Stimulated activated CD4-positive, alpha-beta T cell treated with anti-CD3 and anti-CD28 coated beads, Interleukin-2, amount 100 ng/mL, for 48 hours (primary cell): Measurements from ENCODE around the gene PTPN5.
"Not testable (repeated sequence)": the region's sequence is repeated elsewhere in the genome, so short reads cannot be mapped to it uniquely, and the experiment has no call there.

Experiments used
- DNase-seq, 2 donors: peaks; one replicate each; pipeline ENCODE4 v3.0.0-alpha.2; 2020

The PTPN5 gene

DNA sequence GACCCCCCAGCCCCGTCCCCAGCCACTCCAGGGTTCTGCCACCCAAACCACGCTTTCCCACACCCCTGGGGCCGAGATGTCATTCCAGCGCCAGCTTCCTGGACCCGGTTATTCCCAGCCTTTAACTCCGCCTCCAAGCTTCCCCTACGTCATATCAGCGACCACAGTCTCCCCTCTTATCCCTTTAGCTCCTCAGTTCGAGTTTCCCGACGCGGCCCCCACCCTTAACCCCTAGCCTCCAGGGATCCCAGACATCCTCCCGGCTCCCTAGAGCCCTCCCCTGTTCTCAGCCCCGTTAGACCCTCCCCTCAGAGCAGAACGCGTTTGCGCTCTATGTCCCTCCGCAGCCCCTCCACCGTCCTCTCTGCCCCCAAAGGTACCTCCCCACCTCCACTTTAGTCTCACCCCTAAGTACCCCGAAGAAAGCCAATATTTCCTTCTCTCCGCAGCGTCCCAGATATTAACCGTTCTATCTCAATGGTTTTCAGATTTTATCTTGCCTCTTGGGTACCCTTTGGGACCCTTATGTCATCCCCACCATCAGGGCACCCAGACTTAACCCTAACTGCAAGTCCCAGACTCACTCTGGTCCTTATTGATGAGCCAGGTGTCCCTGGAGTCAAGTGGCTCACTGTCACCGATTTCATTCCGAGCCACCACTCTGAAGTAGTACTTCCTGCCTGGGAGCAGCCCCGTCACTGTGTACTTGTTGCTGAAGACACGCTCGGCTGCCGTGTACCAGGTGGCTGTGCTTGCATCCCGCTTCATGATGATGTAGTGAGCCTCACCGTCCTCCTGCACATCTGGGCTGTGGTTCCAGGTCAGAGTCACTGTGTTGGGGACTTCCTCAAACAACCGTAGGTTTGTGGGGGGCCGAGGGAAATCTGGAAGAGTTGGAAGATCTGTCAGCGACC, 85.0 kb downstream of the PTPN5 start:
- DNase-seq = peak in 1 of 2 donors; percentile 24

GRCh38 chr11:18705651-18706281, 85.8 kb downstream of the PTPN5 start:
- no peak for DNase-seq

DNA sequence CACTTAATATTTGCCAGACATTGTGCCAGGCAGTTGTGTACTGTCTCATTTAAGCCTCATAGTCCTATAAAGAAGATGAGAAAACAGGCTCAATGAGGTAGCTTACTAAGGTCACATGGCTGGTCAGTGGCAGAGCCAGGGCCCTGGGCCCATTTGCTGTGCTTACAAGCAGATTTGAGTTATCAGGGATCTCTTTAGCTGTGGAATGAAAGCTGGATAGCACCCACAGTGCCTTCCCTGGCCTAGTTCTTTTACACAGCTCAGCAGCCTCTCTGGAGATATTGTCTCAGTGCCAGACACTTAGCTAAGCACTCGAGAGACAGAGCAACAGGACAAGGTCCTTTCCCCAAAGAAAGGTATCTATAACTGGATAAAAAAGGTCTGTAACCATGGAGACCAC, 86.9 kb downstream of the PTPN5 start:
- DNase-seq = no peak

DNA sequence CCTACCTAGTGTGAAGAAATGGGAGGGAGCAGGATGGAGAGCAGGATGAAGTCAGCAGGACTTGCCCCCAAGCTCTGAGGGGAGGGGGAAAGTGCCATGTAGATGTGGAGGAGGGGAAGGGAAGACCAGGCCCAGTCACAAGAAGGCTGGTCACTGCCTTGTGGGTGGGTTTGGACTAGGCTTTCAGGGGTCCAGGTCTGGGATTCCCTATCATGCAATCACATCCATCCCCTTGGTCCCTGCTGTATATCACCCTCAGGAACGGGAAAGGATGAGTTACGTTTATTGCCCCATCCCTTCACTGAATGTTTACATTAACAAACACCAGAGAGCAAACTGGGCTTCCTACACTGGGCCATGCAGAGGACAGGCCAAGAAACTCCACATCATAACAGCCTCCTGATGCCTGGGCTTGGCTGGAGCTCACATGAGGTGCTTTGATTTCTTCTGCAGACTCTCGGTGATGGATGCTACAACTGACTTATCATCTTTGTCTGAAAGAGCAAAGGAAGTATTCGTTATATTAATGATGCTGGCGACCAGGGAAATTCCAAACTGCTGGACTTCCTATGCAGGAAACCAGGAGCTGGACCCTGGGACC, 87.5 kb downstream of the PTPN5 start:
- no peak for DNase-seq

GRCh38 chr11:18703001-18703763, 88.4 kb downstream of the PTPN5 start:
- no peak for DNase-seq

GRCh38 chr11:18701614-18702216, 89.9 kb downstream of the PTPN5 start:
- no peak for DNase-seq

GRCh38 chr11:18700872-18701271, 90.7 kb downstream of the PTPN5 start:
- no peak for DNase-seq

DNA sequence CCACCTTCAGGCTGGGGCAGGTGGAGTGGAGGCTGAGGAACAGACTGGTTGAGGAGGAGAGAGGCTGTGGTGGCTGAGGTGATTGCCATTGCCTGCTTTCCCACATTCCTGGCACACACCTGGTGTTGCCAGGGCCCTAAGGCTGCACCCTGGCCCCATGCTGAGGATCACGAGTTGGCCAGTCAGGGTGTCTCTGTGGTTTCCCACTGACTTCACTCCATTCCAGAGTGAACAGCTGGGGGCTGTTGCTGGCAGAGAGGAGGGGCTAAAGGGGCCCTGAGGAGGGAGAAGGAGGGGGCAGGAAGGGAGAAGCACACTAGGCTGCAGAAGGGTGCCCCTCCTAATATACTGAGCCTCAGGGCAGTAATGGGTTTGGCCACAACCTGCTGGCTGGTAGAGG, 91.2 kb downstream of the PTPN5 start:
- no peak for DNase-seq

- DNase-seq = no peak
These were observed 91.7 kb downstream of the PTPN5 start for GRCh38 chr11:18699848-18700261.

- no peak for DNase-seq
These were observed 92.4 kb downstream of the PTPN5 start for GRCh38 chr11:18699269-18699596.

DNA sequence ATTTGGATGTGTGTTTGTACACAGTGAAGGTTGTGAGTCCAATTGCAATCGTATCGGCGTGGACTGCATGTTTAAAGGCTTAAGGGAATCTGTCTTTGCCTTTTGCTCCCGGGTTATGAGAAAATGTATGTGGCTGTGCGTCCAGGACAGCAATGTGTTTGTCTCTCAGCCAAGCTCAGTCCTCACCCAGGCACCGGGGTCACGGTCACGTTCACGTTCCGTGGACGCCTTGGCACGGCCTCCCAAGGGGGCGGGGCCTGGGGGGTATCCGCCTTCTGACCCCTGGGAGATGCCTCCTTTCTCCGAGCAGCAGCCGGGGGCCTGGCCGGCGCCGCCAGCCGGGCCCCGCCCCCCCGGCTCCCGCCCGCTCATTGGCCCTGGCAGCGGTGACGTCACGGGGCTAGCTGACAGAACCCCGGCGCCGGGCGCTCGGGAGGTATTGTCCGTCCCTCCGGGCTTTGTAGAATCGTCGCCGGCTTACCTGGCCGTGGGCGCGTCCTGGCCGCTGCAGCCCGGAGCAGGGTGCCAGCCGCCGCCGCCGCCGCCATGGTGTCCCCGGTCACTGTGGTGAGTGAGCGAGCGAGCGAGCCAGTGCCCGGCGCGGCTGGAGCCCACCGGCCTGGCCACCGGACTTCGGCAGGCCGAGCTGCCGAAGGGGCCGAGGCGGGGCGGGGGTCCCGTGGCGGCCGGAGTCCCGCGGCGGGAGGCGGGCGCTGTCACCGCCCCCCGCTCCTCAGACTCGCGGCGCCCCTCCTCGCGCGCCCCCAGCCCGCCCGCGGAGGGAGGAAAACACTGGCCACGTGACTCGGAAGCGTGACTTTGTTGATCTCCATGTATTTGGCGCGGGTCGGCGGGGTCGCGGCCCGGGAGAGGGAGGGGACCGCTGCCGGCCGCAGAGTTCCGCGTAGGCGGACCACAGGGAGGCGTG, 93.0 kb downstream of the PTPN5 start, which contains the start of gene TMEM86A:
TSS of gene TMEM86A (plus strand) at position 439 of the 928 bp plus-strand sequence. CDS start at position 547, 108 bp downstream.
- DNase-seq = peak; percentile 86 to 88

DNA sequence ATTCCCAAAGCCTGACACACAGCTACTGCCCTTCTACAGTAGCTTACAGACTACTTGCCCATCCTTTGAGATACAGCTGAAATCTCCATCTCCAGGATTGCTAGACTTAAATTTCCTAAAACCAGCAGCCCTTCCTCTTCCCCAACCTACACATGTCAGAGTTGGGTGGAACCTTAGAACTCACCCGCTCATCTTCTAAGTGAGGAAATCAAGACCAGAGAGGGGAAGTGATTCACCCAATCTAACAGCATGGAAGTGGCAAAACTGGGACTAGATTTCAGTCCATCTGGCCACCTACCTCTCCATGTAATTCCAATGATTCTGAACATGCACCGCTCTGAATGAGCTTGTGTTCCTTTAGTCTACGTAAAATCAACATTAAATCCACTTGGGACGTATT, 94.0 kb downstream of the PTPN5 start:
- DNase-seq = no peak

GRCh38 chr11:18696638-18697225, 94.9 kb downstream of the PTPN5 start:
- no peak for DNase-seq

- DNase-seq = no peak
These were observed 98.4 kb downstream of the PTPN5 start for GRCh38 chr11:18692941-18693760.

GRCh38 chr11:18691467-18692140, 100.0 kb downstream of the PTPN5 start:
- DNase-seq = not testable (repeated sequence)

DNA sequence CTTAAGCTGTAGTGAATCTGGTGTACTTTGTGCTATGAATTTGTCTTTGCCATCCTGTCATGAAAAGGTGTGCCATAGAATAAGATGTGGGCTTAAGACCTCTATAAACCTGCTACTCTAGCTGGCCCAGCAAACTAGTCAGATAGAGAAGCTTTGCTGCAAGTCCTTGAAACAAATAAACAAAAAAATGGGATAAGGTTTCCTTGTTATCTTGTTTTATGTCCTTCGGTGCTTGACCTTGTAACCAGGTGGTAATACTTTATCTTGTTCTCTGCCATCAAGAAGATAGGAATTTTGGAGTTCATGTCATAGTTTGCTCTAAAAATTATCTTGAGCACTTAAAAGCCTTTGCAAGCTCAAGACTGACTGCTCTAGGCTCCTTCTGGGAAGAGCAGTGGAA, 107.3 kb downstream of the PTPN5 start:
- no peak for DNase-seq

GRCh38 chr11:18682466-18682865, 109.1 kb downstream of the PTPN5 start:
- DNase-seq = no peak

- not testable (repeated sequence) for DNase-seq
These were observed 109.6 kb downstream of the PTPN5 start for GRCh38 chr11:18681949-18682348.
